ENCODE results near the gene PHACTR1.
"Not testable (repeated sequence)": the region's sequence is repeated elsewhere in the genome, so short reads cannot be mapped to it uniquely, and the experiment has no call there.

Gene PHACTR1

GRCh38 chr6:12944528-12944927 is 228.0 kb downstream of the PHACTR1 start:
- H3K27me3 ChIP-seq (ENCODE audit: insufficient read depth, low read length); H3K36me3 ChIP-seq (ENCODE audit: insufficient read depth, low read length); H3K79me2 ChIP-seq (ENCODE audit: control insufficient read depth, insufficient read depth, low read length, unreplicated experiment); H2AFZ ChIP-seq (ENCODE audit: low read length, unreplicated experiment); H3K27ac ChIP-seq (ENCODE audit: low read depth, low read length); H3K4me1 ChIP-seq (ENCODE audit: control insufficient read depth, insufficient read depth, low read length, unreplicated experiment); H3K4me3 ChIP-seq (ENCODE audit: low read depth, low read length): not testable (repeated sequence)

DNA sequence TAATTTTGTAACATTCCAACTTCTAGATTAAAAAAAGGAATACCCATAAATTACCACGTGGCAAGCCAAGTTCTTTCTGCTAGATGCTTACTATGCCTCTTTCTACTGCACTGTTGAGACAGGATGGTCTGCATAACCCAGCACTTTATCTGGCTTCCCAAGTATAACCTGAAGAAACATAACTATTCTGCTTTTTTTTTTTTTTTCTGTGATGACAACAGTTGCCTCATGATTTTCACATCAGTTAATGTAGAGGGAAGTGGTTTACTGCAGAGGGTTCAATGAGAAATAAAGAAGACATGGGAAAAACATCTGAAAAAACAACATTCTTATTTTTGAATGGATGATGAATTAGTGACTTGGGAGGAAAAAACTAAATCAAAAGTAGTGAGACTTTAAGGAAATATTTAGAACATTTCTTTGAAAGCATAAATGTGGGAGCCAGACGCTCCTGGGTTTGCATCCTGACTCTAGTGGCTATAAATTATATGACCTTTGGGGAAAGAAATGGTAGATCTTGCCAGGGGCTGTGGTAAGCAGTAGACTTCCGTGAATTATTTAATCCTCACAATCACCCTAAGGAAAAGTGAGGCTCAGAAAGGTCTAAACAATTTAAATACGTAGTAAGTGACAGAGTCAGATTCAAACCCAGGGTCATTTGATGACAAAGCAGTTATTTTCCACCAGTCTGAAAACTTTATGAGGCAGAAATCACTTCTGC is 230.7 kb downstream of the PHACTR1 start:
- no peak overlapping the region for H3K4me3 ChIP-seq (ENCODE audit: low read depth, low read length)
- H3K79me2 ChIP-seq (ENCODE audit: control insufficient read depth, insufficient read depth, low read length, unreplicated experiment), result no peaks in the 10 kb centered on the region
- no peaks in the 10 kb centered on the region for H3K36me3 ChIP-seq (ENCODE audit: insufficient read depth, low read length)
- no peaks in the 10 kb centered on the region for H3K4me1 ChIP-seq (ENCODE audit: control insufficient read depth, insufficient read depth, low read length, unreplicated experiment)
- no peaks in the 10 kb centered on the region for H3K27me3 ChIP-seq (ENCODE audit: insufficient read depth, low read length)
- H2AFZ ChIP-seq (ENCODE audit: low read length, unreplicated experiment), result no peak overlapping the region
- H3K27ac ChIP-seq (ENCODE audit: low read depth, low read length), result no peak overlapping the region

DNA sequence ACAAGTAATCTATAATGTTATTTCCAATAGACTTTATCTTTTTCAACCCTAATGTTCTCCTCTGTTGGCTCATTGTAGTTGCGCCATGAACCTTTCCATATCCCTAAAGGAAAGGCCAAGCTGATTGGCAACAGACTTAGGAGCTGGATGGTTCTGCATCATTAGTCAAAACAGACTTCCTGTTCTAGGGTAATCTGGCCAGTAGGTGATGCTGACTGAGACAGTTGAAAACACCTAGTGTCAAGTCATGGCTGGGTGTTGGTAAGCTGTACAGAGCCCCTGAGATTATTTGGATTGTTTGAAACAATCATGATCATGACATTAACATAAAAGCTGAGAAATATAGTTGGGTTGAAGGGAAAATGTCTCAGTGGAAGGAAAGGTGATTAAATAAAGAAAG is 231.4 kb downstream of the PHACTR1 start:
- H3K27me3 ChIP-seq (ENCODE audit: insufficient read depth, low read length), result no peaks in the 10 kb centered on the region
- H3K4me1 ChIP-seq (ENCODE audit: control insufficient read depth, insufficient read depth, low read length, unreplicated experiment), result no peaks in the 10 kb centered on the region
- H3K4me3 ChIP-seq (ENCODE audit: low read depth, low read length), result no peak overlapping the region
- H3K27ac ChIP-seq (ENCODE audit: low read depth, low read length), result no peak overlapping the region
- no peak overlapping the region for H2AFZ ChIP-seq (ENCODE audit: low read length, unreplicated experiment)
- H3K79me2 ChIP-seq (ENCODE audit: control insufficient read depth, insufficient read depth, low read length, unreplicated experiment), result no peaks in the 10 kb centered on the region
- no peaks in the 10 kb centered on the region for H3K36me3 ChIP-seq (ENCODE audit: insufficient read depth, low read length)

DNA sequence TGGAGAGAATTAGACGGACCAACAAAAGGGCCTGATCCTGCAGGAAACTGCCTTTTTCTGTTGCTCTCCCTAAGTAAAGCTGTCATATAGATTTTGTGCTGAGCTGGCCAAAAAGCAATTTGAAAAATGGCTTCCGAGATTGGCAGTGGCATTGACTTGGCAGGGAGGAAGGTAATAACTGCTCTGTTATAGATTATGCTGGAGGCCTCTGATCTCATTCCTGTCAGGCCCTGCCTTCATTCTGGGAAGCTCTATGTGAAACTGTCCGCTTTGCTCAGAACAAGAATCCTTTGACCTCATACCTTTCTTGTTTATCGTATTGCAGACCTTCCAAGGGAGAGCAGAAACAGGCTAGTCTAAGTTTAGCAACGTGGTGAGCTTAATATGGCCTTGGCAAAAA is 234.4 kb downstream of the PHACTR1 start:
- Histone ChIP-seq H3K4me1 (ENCODE audit: control insufficient read depth, insufficient read depth, low read length, unreplicated experiment) (no peaks in the 10 kb centered on the region), H3K27me3 (ENCODE audit: insufficient read depth, low read length) (peaks cover 2% of the 10 kb centered on the region; the same call in 1 of the 2 replicates), H3K79me2 (ENCODE audit: control insufficient read depth, insufficient read depth, low read length, unreplicated experiment) (no peaks in the 10 kb centered on the region), H2AFZ (ENCODE audit: low read length, unreplicated experiment) (no peak overlapping the region), H3K36me3 (ENCODE audit: insufficient read depth, low read length) (no peaks in the 10 kb centered on the region), H3K27ac (ENCODE audit: low read depth, low read length) (no peak overlapping the region), H3K4me3 (ENCODE audit: low read depth, low read length) (no peak overlapping the region)

- H3K4me1 ChIP-seq (ENCODE audit: control insufficient read depth, insufficient read depth, low read length, unreplicated experiment), result no peaks in the 10 kb centered on the region
- H3K36me3 ChIP-seq (ENCODE audit: insufficient read depth, low read length), result no peaks in the 10 kb centered on the region
- H3K27ac ChIP-seq (ENCODE audit: low read depth, low read length), result no peak overlapping the region
- H3K4me3 ChIP-seq (ENCODE audit: low read depth, low read length), result no peak overlapping the region
- no peaks in the 10 kb centered on the region for H3K79me2 ChIP-seq (ENCODE audit: control insufficient read depth, insufficient read depth, low read length, unreplicated experiment)
- no peak overlapping the region for H2AFZ ChIP-seq (ENCODE audit: low read length, unreplicated experiment)
- H3K27me3 ChIP-seq (ENCODE audit: insufficient read depth, low read length), result peaks cover 6% of the 10 kb centered on the region; the same call in 1 of the 2 replicates
Observed at GRCh38 chr6:12951415-12951814, 234.8 kb downstream of the PHACTR1 start.

DNA sequence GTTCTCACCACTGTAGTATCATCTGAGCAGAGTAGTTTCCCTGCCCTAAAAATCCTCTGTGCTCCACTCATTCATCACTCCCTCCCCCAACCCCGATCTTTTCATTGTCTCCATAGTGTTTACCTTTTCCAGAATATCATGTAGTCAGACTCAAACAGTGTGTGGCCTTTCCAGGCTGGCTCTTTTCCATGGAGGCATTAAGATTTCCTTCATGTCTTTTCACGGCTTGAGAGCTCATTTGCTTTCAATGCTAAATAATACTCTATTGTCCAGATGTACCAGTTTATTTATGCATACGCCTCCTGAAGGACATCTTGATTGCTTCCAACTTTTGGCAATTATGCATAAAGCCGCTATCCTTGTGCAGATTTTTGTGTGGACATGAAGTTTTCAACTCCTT is 235.8 kb downstream of the PHACTR1 start:
- no peaks in the 10 kb centered on the region for H3K79me2 ChIP-seq (ENCODE audit: control insufficient read depth, insufficient read depth, low read length, unreplicated experiment)
- no peak overlapping the region for H3K27ac ChIP-seq (ENCODE audit: low read depth, low read length)
- no peak overlapping the region for H3K4me3 ChIP-seq (ENCODE audit: low read depth, low read length)
- peaks cover 6% of the 10 kb centered on the region; the same call in 1 of the 2 replicates for H3K27me3 ChIP-seq (ENCODE audit: insufficient read depth, low read length)
- H3K4me1 ChIP-seq (ENCODE audit: control insufficient read depth, insufficient read depth, low read length, unreplicated experiment), result no peaks in the 10 kb centered on the region
- H2AFZ ChIP-seq (ENCODE audit: low read length, unreplicated experiment), result no peak overlapping the region
- H3K36me3 ChIP-seq (ENCODE audit: insufficient read depth, low read length), result no peaks in the 10 kb centered on the region

DNA sequence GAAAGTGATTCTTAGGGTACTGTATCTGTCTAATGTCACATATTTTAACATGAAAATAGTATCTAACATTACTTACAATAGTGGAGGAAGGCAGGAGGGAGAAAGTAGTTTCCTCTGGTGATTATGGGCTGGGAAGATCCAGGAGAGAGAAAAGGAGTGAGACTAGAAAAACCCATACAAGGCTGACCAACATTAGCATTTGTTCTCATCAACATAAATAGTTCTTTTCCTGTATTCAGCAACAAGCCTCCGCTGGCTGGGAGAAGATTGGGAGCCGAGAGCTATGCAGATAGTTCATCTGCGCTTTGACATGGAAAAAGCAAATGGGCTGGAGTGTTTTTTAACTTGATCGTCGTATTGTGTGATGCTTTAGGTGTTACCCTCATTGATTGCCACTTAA is 239.4 kb downstream of the PHACTR1 start:
- Histone ChIP-seq H3K27ac (ENCODE audit: low read depth, low read length) (no peak overlapping the region), H3K4me3 (ENCODE audit: low read depth, low read length) (no peak overlapping the region; the same call in 1 of the 2 replicates), H3K79me2 (ENCODE audit: control insufficient read depth, insufficient read depth, low read length, unreplicated experiment) (no peaks in the 10 kb centered on the region), H3K4me1 (ENCODE audit: control insufficient read depth, insufficient read depth, low read length, unreplicated experiment) (no peaks in the 10 kb centered on the region), H3K36me3 (ENCODE audit: insufficient read depth, low read length) (no peaks in the 10 kb centered on the region), H2AFZ (ENCODE audit: low read length, unreplicated experiment) (no peak overlapping the region), H3K27me3 (ENCODE audit: insufficient read depth, low read length) (peaks cover 11% of the 10 kb centered on the region)

DNA sequence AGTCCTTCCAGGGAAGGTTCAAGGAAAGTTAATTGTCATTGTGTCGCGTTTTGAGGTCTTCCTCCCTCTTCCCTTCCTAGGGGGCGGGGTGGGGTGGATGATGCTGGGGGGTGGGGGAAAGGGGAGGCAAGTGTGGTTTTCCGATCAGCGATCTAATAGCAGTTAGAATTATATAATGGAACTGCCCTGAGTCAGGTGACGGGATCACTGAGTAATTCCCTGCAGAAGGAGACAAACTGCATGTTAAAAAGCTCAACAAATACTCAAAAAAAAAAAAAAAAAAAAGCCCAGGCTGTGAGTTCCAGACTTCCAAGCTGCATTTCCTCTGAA is 240.4 kb downstream of the PHACTR1 start:
- no peaks in the 10 kb centered on the region for H3K4me1 ChIP-seq (ENCODE audit: control insufficient read depth, insufficient read depth, low read length, unreplicated experiment)
- peaks cover 11% of the 10 kb centered on the region for H3K27me3 ChIP-seq (ENCODE audit: insufficient read depth, low read length)
- peak overlapping the region; percentile 90 for H3K4me3 ChIP-seq (ENCODE audit: low read depth, low read length)
- no peak overlapping the region for H3K27ac ChIP-seq (ENCODE audit: low read depth, low read length)
- H3K36me3 ChIP-seq (ENCODE audit: insufficient read depth, low read length), result no peaks in the 10 kb centered on the region
- peak overlapping the region; percentile 99 for H2AFZ ChIP-seq (ENCODE audit: low read length, unreplicated experiment)
- no peaks in the 10 kb centered on the region for H3K79me2 ChIP-seq (ENCODE audit: control insufficient read depth, insufficient read depth, low read length, unreplicated experiment)

- Histone ChIP-seq H3K4me3 (ENCODE audit: low read depth, low read length) (peak overlapping the region; percentile 90), H3K4me1 (ENCODE audit: control insufficient read depth, insufficient read depth, low read length, unreplicated experiment) (no peaks in the 10 kb centered on the region), H3K27ac (ENCODE audit: low read depth, low read length) (no peak overlapping the region), H2AFZ (ENCODE audit: low read length, unreplicated experiment) (peak overlapping the region; percentile 99), H3K36me3 (ENCODE audit: insufficient read depth, low read length) (no peaks in the 10 kb centered on the region), H3K27me3 (ENCODE audit: insufficient read depth, low read length) (peaks cover 11% of the 10 kb centered on the region), H3K79me2 (ENCODE audit: control insufficient read depth, insufficient read depth, low read length, unreplicated experiment) (no peaks in the 10 kb centered on the region)
Observed at GRCh38 chr6:12957321-12958051, 240.9 kb downstream of the PHACTR1 start.

DNA sequence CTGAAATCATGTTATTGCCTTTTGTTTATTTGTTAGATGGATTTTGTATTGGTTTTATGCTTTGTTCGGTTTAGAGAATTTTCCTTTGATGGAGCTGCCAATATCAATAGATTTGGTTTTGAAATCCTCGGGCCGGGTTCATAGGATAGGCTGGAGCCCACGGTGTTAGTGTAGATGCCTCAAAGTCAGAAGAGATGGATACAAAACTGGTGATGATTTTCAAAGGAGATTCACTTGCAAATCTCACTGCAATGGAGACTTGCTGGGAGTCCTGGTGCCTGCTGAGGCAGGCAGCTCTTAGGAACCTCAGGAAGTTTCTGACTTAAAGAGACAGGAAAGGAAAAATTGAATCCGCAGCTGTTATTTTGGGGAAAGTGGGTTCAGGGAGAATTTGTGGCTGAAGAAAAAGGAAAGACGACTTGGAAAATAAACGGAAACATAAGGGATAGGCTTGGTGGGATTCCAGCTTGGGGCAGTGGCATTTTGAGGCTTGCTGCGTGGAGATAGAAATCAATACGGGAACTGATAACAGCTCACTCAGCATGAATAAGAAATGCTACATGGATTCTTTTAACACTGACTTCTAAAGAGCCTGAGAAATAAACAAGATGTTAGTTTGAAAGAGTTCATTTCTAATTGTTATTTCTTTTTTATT is 241.6 kb downstream of the PHACTR1 start:
- Histone ChIP-seq H3K36me3 (ENCODE audit: insufficient read depth, low read length) (no peaks in the 10 kb centered on the region), H3K79me2 (ENCODE audit: control insufficient read depth, insufficient read depth, low read length, unreplicated experiment) (no peaks in the 10 kb centered on the region), H2AFZ (ENCODE audit: low read length, unreplicated experiment) (peak overlapping the region; percentile 99), H3K4me3 (ENCODE audit: low read depth, low read length) (peak overlapping the region; percentile 90), H3K27me3 (ENCODE audit: insufficient read depth, low read length) (peaks cover 11% of the 10 kb centered on the region), H3K27ac (ENCODE audit: low read depth, low read length) (no peak overlapping the region), H3K4me1 (ENCODE audit: control insufficient read depth, insufficient read depth, low read length, unreplicated experiment) (no peaks in the 10 kb centered on the region)

Measured in ACC112 (cell line).